K562 (cell line): ENCODE data around the gene COPS4. TPM values are rescaled to one million over a fixed set of nuclear protein-coding genes. Genes with fewer than 3 reads are reported as not detected.

ENCODE experiments used
- ATF1 ChIP-seq, 2 experiments: fragments of 450-650 bp in 1 of 2; IDR thresholded peaks; 2 replicates each; pipeline ENCODE4 v1.6.1; 2016; ENCODE audit warnings: missing compliant biosample characterization in 1 of 2, missing genetic modification characterization in 1 of 2
- BCL6 ChIP-seq: fragments of 250-450 bp; sonication (Bioruptor Pico); IDR thresholded peaks from 2 replicates; pipeline ENCODE4 v1.4.0; 2020
- CCNT2 ChIP-seq: IDR thresholded peaks from 2 replicates; pipeline ENCODE4 v1.6.1; 2011; ENCODE audit warnings: borderline replicate concordance, low read depth, mild to moderate bottlenecking, moderate library complexity, mixed read lengths, low read length; ENCODE audit not compliant: insufficient read length; ENCODE audit errors: extremely low read depth
- CEBPB ChIP-seq: fragments of 450-650 bp; IDR thresholded peaks from 2 replicates; pipeline ENCODE4 v1.6.1; 2016; ENCODE audit warnings: missing genetic modification characterization, missing compliant biosample characterization
- FOXP1 ChIP-seq: sonication (generic); formaldehyde crosslinking; IDR thresholded peaks from 2 replicates; pipeline ENCODE4 v1.8.0; 2022; ENCODE audit warnings: mild to moderate bottlenecking, missing genetic modification reagents
- HNRNPK ChIP-seq: fragments of 200-400 bp; formaldehyde crosslinking; IDR thresholded peaks from one replicate; pipeline ENCODE4 v1.6.1; 2018; ENCODE audit warnings: mild to moderate bottlenecking, low read depth, low read length; ENCODE audit not compliant: poor library complexity, severe bottlenecking
- KDM4B ChIP-seq, 2 experiments: fragments of 450-650 bp in 1 of 2; sonication (generic) in 1 of 2; IDR thresholded peaks; 2 replicates each; pipeline ENCODE4 v1.6.1; 2016 to 2017; ENCODE audit warnings: borderline replicate concordance in 2 of 2, antibody characterized with exemption in 1 of 2, low read depth in 1 of 2, mild to moderate bottlenecking in 1 of 2
- MAFF ChIP-seq: IDR thresholded peaks from 2 replicates; pipeline ENCODE4 v1.6.1; 2012; ENCODE audit warnings: low read length, improper control_type of control experiment
- NR1H2 ChIP-seq: sonication (generic); formaldehyde crosslinking; IDR thresholded peaks from 2 replicates; pipeline ENCODE4 v1.4.0; 2020; ENCODE audit warnings: mild to moderate bottlenecking, missing genetic modification reagents
- NR4A1 ChIP-seq, 2 experiments: fragments of 250-450 bp in 1 of 2; fragments of 450-650 bp in 1 of 2; sonication (Bioruptor Pico) in 1 of 2; IDR thresholded peaks; 2 replicates each; pipeline versions ENCODE4 v1.4.0 to v1.6.1; 2016 to 2020; ENCODE audit warnings: mild to moderate bottlenecking in 2 of 2, missing compliant biosample characterization in 1 of 2, missing genetic modification characterization in 1 of 2, moderate library complexity in 1 of 2
- RB1 ChIP-seq: fragments of 450-650 bp; IDR thresholded peaks from 2 replicates; pipeline ENCODE4 v1.6.1; 2017; ENCODE audit warnings: low read depth, mild to moderate bottlenecking
- RBM15 ChIP-seq: fragments of 200-400 bp; formaldehyde crosslinking; IDR thresholded peaks from 2 replicates; pipeline ENCODE4 v1.6.1; 2018; ENCODE audit warnings: mild to moderate bottlenecking, low read length, moderate library complexity; ENCODE audit not compliant: insufficient read depth
- SAFB2 ChIP-seq: fragments of 200-400 bp; formaldehyde crosslinking; IDR thresholded peaks from 2 replicates; pipeline ENCODE4 v1.6.1; 2018; ENCODE audit warnings: borderline replicate concordance, low read length, low read depth, moderate library complexity; ENCODE audit not compliant: severe bottlenecking
- SIX5 ChIP-seq, 2 experiments: IDR thresholded peaks; 2 replicates each; pipeline ENCODE4 v1.6.1; 2011; ENCODE audit warnings: low read length in 2 of 2, borderline replicate concordance in 1 of 2, low read depth in 1 of 2, mild to moderate bottlenecking in 1 of 2, moderate library complexity in 1 of 2; ENCODE audit not compliant: insufficient read depth in 1 of 2
- WHSC1 ChIP-seq: IDR thresholded peaks from one replicate; pipeline ENCODE4 v1.6.1; 2012; ENCODE audit warnings: low read length, control low read depth, inconsistent platforms
- ZFP36 ChIP-seq: fragments of 150-350 bp; IDR thresholded peaks from 2 replicates; pipeline ENCODE4 v1.6.1; 2018; ENCODE audit warnings: low read length, low read depth; ENCODE audit not compliant: partially characterized antibody
- ZFPM2 ChIP-seq: fragments of 250-450 bp; sonication (Bioruptor Pico); IDR thresholded peaks from 2 replicates; pipeline ENCODE4 v1.5.1; 2022; ENCODE audit warnings: mild to moderate bottlenecking
- ZNF175 ChIP-seq: fragments of 200-800 bp; sonication (Bioruptor generic); IDR thresholded peaks from 2 replicates; pipeline ENCODE4 v1.6.1; 2016; ENCODE audit warnings: low read depth, mild to moderate bottlenecking, missing genetic modification characterization, missing compliant biosample characterization
- ZNF197 ChIP-seq: fragments of 200-800 bp; sonication (Bioruptor generic); IDR thresholded peaks from 2 replicates; pipeline ENCODE4 v1.6.1; 2016; ENCODE audit warnings: low read depth, missing genetic modification characterization, missing compliant biosample characterization
- ZNF3 ChIP-seq: fragments of 250-450 bp; sonication (Bioruptor Pico); IDR thresholded peaks from 2 replicates; pipeline ENCODE4 v1.5.0; 2021; ENCODE audit warnings: mild to moderate bottlenecking, moderate library complexity
- ZNF76 ChIP-seq: fragments of 250-450 bp; sonication (Bioruptor Pico); IDR thresholded peaks from 2 replicates; pipeline ENCODE4 v1.4.0; 2020; ENCODE audit warnings: mild to moderate bottlenecking, moderate library complexity, borderline replicate concordance
- polyA plus RNA-seq, 8 experiments: library from polyadenylated mRNA; depleted of rRNA in 4 of 8; stranded (reverse) in 5 of 8; unstranded in 3 of 8; fragments of >200 nt; fragmentation: Nextera tagmentation in 2 of 8; fragmentation: Illumina TruSeq in 1 of 8; extraction: Ambion mirVana in 2 of 8; extraction: Trizol in 1 of 8; gene quantifications; 2 replicates each; pipeline versions ENCODE4 v1.2.1 to v1.2.3, GENCODE V29; 2011 to 2014; ENCODE audit warnings: inconsistent platforms in 1 of 8, missing spikeins in 1 of 8
- total RNA-seq, 7 experiments: library from RNA; depleted of rRNA in 6 of 7; stranded (reverse); fragments of >200 nt in 6 of 7; fragmentation: Illumina TruSeq in 2 of 7; extraction: Trizol in 2 of 7; gene quantifications; 2 replicates each; pipeline versions ENCODE4 v1.2.1 to v1.2.3, GENCODE V29; 2011 to 2021; ENCODE audit warnings: low replicate concordance in 1 of 7
- TF ChIP-seq, protein P1 (sequence below): fragments of 450-650 bp; IDR thresholded peaks from 2 replicates; pipeline ENCODE4 v1.6.1; 2017; ENCODE audit warnings: antibody characterized with exemption
- TF ChIP-seq, protein P2 (sequence below): fragments of 250-450 bp; sonication (Bioruptor Pico); IDR thresholded peaks from 2 replicates; pipeline ENCODE4 v1.5.0; 2021

Gene COPS4
- total and polyA plus RNA-seq, 9 of the 15 experiments (the other 6 are each of a cell fraction or from before 2014, with no cell fraction given): 44.7 to 180 (median 70.9) TPM

DNA sequence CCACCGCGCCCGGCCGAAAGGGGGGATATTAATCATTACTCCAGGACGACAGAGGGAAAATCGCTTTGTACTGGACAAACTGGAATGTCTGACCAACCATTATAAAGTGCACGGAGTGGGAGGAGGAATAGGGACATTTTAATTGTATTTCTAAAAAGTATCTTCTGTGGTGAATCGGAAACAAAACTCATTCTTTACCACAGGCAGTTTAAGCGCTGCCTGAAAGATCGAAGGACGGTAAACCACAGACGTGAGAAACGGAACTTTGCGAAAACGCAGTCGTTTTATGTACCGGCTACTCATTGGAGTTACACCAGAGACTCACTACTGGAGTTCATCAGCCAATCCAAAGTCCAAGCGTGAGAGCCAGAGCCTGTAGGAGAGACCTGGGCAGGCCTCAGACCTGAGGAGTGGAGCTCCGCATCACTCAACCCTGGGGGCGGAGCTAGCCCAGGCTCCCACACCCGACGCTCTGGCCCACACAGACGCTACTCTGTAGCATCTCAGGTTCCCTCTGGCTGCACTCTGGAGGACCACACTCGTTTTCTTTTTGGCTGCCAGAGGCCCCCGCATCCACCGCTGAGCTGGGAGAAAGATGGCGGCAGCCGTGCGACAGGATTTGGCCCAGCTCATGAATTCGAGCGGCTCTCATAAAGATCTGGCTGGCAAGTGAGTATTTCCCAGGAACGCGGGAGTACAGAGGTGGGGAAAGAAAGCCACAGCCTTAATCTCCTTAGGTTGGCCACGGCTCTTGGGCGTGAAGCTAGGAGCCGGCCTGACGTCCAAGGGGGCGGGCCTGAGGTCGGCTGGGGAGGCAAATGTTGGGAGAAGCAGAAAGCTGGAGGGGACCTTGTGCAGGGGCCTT lies at the start of gene COPS4 (continued):
- TF ChIP-seq, protein P1, sequence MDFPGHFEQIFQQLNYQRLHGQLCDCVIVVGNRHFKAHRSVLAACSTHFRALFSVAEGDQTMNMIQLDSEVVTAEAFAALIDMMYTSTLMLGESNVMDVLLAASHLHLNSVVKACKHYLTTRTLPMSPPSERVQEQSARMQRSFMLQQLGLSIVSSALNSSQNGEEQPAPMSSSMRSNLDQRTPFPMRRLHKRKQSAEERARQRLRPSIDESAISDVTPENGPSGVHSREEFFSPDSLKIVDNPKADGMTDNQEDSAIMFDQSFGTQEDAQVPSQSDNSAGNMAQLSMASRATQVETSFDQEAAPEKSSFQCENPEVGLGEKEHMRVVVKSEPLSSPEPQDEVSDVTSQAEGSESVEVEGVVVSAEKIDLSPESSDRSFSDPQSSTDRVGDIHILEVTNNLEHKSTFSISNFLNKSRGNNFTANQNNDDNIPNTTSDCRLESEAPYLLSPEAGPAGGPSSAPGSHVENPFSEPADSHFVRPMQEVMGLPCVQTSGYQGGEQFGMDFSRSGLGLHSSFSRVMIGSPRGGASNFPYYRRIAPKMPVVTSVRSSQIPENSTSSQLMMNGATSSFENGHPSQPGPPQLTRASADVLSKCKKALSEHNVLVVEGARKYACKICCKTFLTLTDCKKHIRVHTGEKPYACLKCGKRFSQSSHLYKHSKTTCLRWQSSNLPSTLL: no peak
- TF ChIP-seq ZFPM2 (no peak), ZFP36 (no peak), MAFF (no peak), ZNF3 (CRISPR knock-in tag) (no peak), SAFB2 (no peak), RB1 (peak; percentile 63), CEBPB (tag) (no peak), RBM15 (no peak), BCL6 (CRISPR knock-in tag) (no peak), FOXP1 (CRISPR knock-in tag) (peak; percentile 69; the same call in 1 of the 2 replicates), NR4A1 (CRISPR knock-in tag; IDR thresholded peaks at IDR 0.05) (no peak), NR4A1 (tag; IDR thresholded peaks at IDR 0.05) (no peak), ZNF197 (CRISPR knock-in tag) (peak; percentile 80; the same call in 1 of the 2 replicates), CCNT2 (peak; percentile 26), SIX5 (IDR thresholded peaks at IDR 0.05; ENCODE audit: borderline replicate concordance in 1 of 2, insufficient read depth in 1 of 2, low read depth in 1 of 2, low read length in 2 of 2) (peak; percentile 33 to 37; a peak in 3 of 4 replicates), ZNF76 (CRISPR knock-in tag) (0 out of 2 replicates have a peak, but pooled peaks have one; percentile 36), KDM4B (IDR thresholded peaks at IDR 0.05; ENCODE audit: borderline replicate concordance in 2 of 2, low read depth in 1 of 2) (no peak), HNRNPK (no peak), NR1H2 (CRISPR knock-in tag) (no peak), ZNF175 (0 out of 2 replicates have a peak, but pooled peaks have one; percentile 53), ATF1 (CRISPR knock-in tag; IDR thresholded peaks at IDR 0.05) (no peak), ATF1 (tag; IDR thresholded peaks at IDR 0.05) (peak; percentile 94), WHSC1 (no peak)
- TF ChIP-seq, protein P2, sequence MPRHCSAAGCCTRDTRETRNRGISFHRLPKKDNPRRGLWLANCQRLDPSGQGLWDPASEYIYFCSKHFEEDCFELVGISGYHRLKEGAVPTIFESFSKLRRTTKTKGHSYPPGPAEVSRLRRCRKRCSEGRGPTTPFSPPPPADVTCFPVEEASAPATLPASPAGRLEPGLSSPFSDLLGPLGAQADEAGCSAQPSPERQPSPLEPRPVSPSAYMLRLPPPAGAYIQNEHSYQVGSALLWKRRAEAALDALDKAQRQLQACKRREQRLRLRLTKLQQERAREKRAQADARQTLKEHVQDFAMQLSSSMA (CRISPR knock-in tag): no peak
